GM12878 (cell line): ENCODE results near the gene SRC. TPM values are rescaled to one million over a fixed set of nuclear protein-coding genes. Genes with fewer than 3 reads are reported as not detected.

ENCODE experiments used
- ATAC-seq: fragments of 200-7000 bp; cut with Tn5 transposase; 3 replicates; pipeline ENCODE4 v1.9.1; 2020; ENCODE audit warnings: mild to moderate bottlenecking, moderate library complexity
- BruUV-seq: library from RNA; stranded (reverse); fragments of 400-500 nt; replicated peaks from 2 replicates; lab custom pipeline; 2021; lab: Mats Ljungman, UMichigan
- CTCF ChIA-PET: fragments of 300-600 bp; sonication (Branson Sonifier 250); formaldehyde crosslinking; extraction: SDS; loops from one replicate; lab custom pipeline; 2021; ENCODE audit warnings: inconsistent platforms; lab: Yijun Ruan, JAX
- POLR2A ChIA-PET: fragments of 350-600 bp; formaldehyde crosslinking; extraction: SDS; loops from one replicate; lab custom pipeline; 2021; ENCODE audit warnings: inconsistent platforms; lab: Charles Lee
- RAD21 ChIA-PET: fragments of 300-600 bp; sonication (Branson Sonifier 250); formaldehyde crosslinking; loops from one replicate; lab custom pipeline; 2023; ENCODE audit warnings: antibody characterized with exemption; ENCODE audit not compliant: unreplicated experiment; lab: Charles Lee
- SMC1A ChIA-PET: fragments of 300-600 bp; sonication (Branson Sonifier 250); formaldehyde crosslinking; loops from one replicate; lab custom pipeline; 2023; ENCODE audit not compliant: unreplicated experiment, uncharacterized antibody; lab: Charles Lee
- DNase-seq: peaks from one replicate; pipeline ENCODE4 v3.0.0-alpha.2; 2011; ENCODE audit warnings: low read depth, low spot score
- FAIRE-seq: peaks from 3 replicates; lab custom pipeline; 2011; peaks lifted over from hg19 to GRCh38; lab: Jason Lieb, UNC
- H2AFZ ChIP-seq: 2 replicates; pipeline ENCODE4 v1.6.0; 2011; ENCODE audit warnings: low read depth, low read length, control low read depth; ENCODE audit not compliant: control insufficient read depth
- H3K27ac ChIP-seq: 2 replicates; pipeline ENCODE4 v1.5.1; 2011; ENCODE audit warnings: control low read depth; ENCODE audit not compliant: control insufficient read depth, insufficient read depth
- H3K27me3 ChIP-seq, 2 experiments: replicated peaks in 1 of 2; 2 replicates each; pipeline versions ENCODE4 v1.6.0 to v1.6.1; 2011; ENCODE audit warnings: low read length in 1 of 2; ENCODE audit not compliant: control insufficient read depth in 2 of 2, insufficient read depth in 2 of 2
- H3K36me3 ChIP-seq, 2 experiments: 2 replicates each; pipeline ENCODE4 v1.5.1; 2011; ENCODE audit warnings: low read length in 1 of 2; ENCODE audit not compliant: control insufficient read depth in 2 of 2, insufficient read depth in 2 of 2
- H3K4me1 ChIP-seq: 2 replicates; pipeline ENCODE4 v1.6.1; 2011; ENCODE audit warnings: mild to moderate bottlenecking, low read length, moderate library complexity, mixed read lengths; ENCODE audit not compliant: control insufficient read depth, insufficient read depth
- H3K4me2 ChIP-seq: 2 replicates; pipeline ENCODE4 v1.6.0; 2011; ENCODE audit warnings: control low read depth; ENCODE audit not compliant: control insufficient read depth, insufficient read depth
- H3K4me3 ChIP-seq: fragments of 200-600 bp; sonication (generic); 2 replicates; pipeline ENCODE4 v1.5.1; 2016
- H3K79me2 ChIP-seq: 2 replicates; pipeline ENCODE4 v1.6.0; 2011; ENCODE audit warnings: low read length; ENCODE audit not compliant: control insufficient read depth, insufficient read depth
- H3K9ac ChIP-seq: 2 replicates; pipeline ENCODE4 v1.8.0; 2011; ENCODE audit warnings: low read length, control low read depth, mixed read lengths; ENCODE audit not compliant: control insufficient read depth, insufficient read depth
- H3K9me3 ChIP-seq: replicated peaks from 3 replicates; pipeline ENCODE4 v1.5.1; 2011; ENCODE audit warnings: mild to moderate bottlenecking, low read length; ENCODE audit not compliant: control insufficient read depth, insufficient read depth
- H4K20me1 ChIP-seq: 2 replicates; pipeline ENCODE4 v1.6.0; 2011; ENCODE audit not compliant: control insufficient read depth, insufficient read depth
- BHLHE40 ChIP-seq, 2 experiments: fragments of 450-650 bp in 1 of 2; IDR thresholded peaks; 2 replicates each; pipeline ENCODE4 v1.6.1; 2011 to 2017; ENCODE audit warnings: low read depth in 2 of 2, borderline replicate concordance in 1 of 2, improper control_type of control experiment in 1 of 2, low read length in 1 of 2, mild to moderate bottlenecking in 1 of 2
- RUNX3 ChIP-seq: IDR thresholded peaks from 2 replicates; pipeline ENCODE4 v1.6.1; 2012; ENCODE audit warnings: low read length, inconsistent platforms
- SREBF2 ChIP-seq: IDR thresholded peaks from 2 replicates; pipeline ENCODE4 v1.6.1; 2012; ENCODE audit warnings: mild to moderate bottlenecking, low read length
- WGBS: methylation state at CpG from one replicate; pipeline ENCODE4 v1.1.6; 2016; ENCODE audit warnings: low lambda C conversion rate; ENCODE audit not compliant: insufficient replicate concordance, insufficient coverage; ENCODE audit errors: missing lambda C conversion rate; 5-methylcytosine and 5-hydroxymethylcytosine counted together
- in situ Hi-C: fragments of 300-500 bp; cut with MboI; formaldehyde crosslinking; loops from 9 replicates; pipeline ENCODE4 v1.14.3; 2018; ENCODE audit warnings: mixed read lengths
- intact Hi-C: fragments of 100-400 bp; cut with micrococcal nuclease; formaldehyde crosslinking; loops from one replicate; pipeline ENCODE4 v1.14.2; 2022; ENCODE audit not compliant: unreplicated experiment
- polyA plus RNA-seq, 11 experiments: library from polyadenylated mRNA; depleted of rRNA in 4 of 11; unstranded in 6 of 11; stranded (reverse) in 5 of 11; fragments of >200 nt; fragmentation: Nextera tagmentation in 4 of 11; fragmentation: Illumina TruSeq in 1 of 11; extraction: Ambion mirVana in 4 of 11; extraction: Trizol in 1 of 11; gene quantifications; 1 replicate in 1 of 11; 2 replicates in 10 of 11; pipeline versions ENCODE4 v1.2.1 to v1.2.3, GENCODE V29; 2011 to 2016; ENCODE audit warnings: inconsistent platforms in 2 of 11, missing spikeins in 2 of 11, low read depth in 1 of 11
- total RNA-seq, 4 experiments: library from RNA; depleted of rRNA in 3 of 4; stranded (reverse); fragments of >200 nt in 3 of 4; fragmentation: Illumina TruSeq in 1 of 4; extraction: Trizol in 1 of 4; gene quantifications; 2 replicates each; pipeline versions ENCODE4 v1.2.1 to v1.2.3, GENCODE V29; 2013 to 2021
- TF ChIP-seq, protein P1 (sequence below): IDR thresholded peaks from 2 replicates; pipeline ENCODE4 v1.6.1; 2012; ENCODE audit warnings: improper control_type of control experiment, low read depth, low read length; ENCODE audit not compliant: insufficient replicate concordance
- TF ChIP-seq, protein P2 (sequence below): fragments of 450-650 bp; IDR thresholded peaks from 2 replicates; pipeline ENCODE4 v1.6.1; 2017; ENCODE audit warnings: mild to moderate bottlenecking, moderate library complexity

SRC gene
- total and polyA plus RNA-seq, 10 of the 15 experiments (the other 5 are each of a cell fraction or from before 2014, with no cell fraction given) = 0.60 to 71.3 (median 27.2) TPM

DNA sequence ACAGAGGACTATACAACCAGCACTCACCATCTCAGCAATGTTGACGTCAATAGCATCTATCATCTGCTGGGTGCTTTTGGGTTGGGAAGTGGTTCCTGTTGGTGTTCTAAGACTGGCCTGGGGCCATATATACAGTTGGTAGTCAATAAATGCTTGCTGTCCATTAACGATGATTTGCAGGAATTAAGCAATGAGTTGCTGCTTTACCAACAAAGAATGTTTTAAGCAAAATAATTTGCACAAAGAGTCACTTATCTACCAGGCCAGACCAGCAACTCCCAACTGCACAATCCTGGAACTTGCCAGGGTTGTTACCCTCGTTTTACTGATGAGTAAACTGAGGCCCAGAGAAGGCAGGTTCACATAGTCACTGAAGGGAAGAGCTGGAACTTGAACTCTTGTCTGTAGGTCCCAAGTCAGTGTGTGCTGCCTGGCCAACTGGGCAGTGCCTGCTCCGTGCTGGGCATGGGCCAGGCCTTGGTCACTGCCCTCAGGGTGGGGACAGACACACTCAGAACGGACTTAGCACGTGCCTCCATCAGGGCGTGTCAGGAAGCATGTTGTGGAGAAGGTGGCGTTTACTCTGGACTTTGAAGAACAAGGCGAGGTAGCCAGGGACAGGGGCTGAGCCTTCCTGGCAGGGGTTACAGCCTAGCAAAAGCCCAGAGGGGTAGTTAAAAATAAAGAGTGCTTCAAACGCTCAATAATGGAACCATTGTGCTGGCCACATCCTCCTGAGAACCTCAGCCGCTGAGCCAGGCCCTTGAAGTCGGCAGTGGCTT lies 2.5 kb upstream of the SRC start:
- CTCF ChIA-PET = interaction anchor here (0.8 to 3.0 kb wide), 6 partner anchors 8 to 72 kb away, joined by 3 to 13 read pairs (median 7); no protein-coding TSS in a partner anchor
- RAD21 ChIA-PET = interaction anchor here (1.0 to 6.6 kb wide), 6 partner anchors 8 to 73 kb away, joined by 4 to 38 read pairs (median 6); no protein-coding TSS in a partner anchor
- intact Hi-C loops (no loop called here), in situ Hi-C loops (no loop called here)
- no peaks in the 10 kb centered on the region for H4K20me1 ChIP-seq
- TF ChIP-seq BHLHE40 (IDR thresholded peaks at IDR 0.05; ENCODE audit: borderline replicate concordance in 1 of 2, low read depth in 2 of 2, low read length in 1 of 2) (peak in 1 of 2 experiments; percentile 61; a peak in 1 of 4 replicates), SREBF2 (no peak), RUNX3 (peak; percentile 21; the same call in 1 of the 2 replicates)
- TF ChIP-seq, protein P1, sequence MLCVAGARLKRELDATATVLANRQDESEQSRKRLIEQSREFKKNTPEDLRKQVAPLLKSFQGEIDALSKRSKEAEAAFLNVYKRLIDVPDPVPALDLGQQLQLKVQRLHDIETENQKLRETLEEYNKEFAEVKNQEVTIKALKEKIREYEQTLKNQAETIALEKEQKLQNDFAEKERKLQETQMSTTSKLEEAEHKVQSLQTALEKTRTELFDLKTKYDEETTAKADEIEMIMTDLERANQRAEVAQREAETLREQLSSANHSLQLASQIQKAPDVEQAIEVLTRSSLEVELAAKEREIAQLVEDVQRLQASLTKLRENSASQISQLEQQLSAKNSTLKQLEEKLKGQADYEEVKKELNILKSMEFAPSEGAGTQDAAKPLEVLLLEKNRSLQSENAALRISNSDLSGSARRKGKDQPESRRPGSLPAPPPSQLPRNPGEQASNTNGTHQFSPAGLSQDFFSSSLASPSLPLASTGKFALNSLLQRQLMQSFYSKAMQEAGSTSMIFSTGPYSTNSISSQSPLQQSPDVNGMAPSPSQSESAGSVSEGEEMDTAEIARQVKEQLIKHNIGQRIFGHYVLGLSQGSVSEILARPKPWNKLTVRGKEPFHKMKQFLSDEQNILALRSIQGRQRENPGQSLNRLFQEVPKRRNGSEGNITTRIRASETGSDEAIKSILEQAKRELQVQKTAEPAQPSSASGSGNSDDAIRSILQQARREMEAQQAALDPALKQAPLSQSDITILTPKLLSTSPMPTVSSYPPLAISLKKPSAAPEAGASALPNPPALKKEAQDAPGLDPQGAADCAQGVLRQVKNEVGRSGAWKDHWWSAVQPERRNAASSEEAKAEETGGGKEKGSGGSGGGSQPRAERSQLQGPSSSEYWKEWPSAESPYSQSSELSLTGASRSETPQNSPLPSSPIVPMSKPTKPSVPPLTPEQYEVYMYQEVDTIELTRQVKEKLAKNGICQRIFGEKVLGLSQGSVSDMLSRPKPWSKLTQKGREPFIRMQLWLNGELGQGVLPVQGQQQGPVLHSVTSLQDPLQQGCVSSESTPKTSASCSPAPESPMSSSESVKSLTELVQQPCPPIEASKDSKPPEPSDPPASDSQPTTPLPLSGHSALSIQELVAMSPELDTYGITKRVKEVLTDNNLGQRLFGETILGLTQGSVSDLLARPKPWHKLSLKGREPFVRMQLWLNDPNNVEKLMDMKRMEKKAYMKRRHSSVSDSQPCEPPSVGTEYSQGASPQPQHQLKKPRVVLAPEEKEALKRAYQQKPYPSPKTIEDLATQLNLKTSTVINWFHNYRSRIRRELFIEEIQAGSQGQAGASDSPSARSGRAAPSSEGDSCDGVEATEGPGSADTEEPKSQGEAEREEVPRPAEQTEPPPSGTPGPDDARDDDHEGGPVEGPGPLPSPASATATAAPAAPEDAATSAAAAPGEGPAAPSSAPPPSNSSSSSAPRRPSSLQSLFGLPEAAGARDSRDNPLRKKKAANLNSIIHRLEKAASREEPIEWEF = no peak
- TF ChIP-seq, protein P2, sequence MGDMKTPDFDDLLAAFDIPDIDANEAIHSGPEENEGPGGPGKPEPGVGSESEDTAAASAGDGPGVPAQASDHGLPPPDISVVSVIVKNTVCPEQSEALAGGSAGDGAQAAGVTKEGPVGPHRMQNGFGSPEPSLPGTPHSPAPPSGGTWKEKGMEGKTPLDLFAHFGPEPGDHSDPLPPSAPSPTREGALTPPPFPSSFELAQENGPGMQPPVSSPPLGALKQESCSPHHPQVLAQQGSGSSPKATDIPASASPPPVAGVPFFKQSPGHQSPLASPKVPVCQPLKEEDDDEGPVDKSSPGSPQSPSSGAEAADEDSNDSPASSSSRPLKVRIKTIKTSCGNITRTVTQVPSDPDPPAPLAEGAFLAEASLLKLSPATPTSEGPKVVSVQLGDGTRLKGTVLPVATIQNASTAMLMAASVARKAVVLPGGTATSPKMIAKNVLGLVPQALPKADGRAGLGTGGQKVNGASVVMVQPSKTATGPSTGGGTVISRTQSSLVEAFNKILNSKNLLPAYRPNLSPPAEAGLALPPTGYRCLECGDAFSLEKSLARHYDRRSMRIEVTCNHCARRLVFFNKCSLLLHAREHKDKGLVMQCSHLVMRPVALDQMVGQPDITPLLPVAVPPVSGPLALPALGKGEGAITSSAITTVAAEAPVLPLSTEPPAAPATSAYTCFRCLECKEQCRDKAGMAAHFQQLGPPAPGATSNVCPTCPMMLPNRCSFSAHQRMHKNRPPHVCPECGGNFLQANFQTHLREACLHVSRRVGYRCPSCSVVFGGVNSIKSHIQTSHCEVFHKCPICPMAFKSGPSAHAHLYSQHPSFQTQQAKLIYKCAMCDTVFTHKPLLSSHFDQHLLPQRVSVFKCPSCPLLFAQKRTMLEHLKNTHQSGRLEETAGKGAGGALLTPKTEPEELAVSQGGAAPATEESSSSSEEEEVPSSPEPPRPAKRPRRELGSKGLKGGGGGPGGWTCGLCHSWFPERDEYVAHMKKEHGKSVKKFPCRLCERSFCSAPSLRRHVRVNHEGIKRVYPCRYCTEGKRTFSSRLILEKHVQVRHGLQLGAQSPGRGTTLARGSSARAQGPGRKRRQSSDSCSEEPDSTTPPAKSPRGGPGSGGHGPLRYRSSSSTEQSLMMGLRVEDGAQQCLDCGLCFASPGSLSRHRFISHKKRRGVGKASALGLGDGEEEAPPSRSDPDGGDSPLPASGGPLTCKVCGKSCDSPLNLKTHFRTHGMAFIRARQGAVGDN = 0 out of 2 replicates have a peak, but pooled peaks have one; percentile 22
- SMC1A ChIA-PET = interaction anchor here (0.8 to 2.7 kb wide), 9 partner anchors 8 to 73 kb away, joined by 3 to 19 read pairs (median 5); no protein-coding TSS in a partner anchor
- H3K4me1 ChIP-seq = peaks cover 29% of the 10 kb centered on the region
- WGBS = 55% methylated on average over 12 of the region's 12 CpGs
- H3K4me3 ChIP-seq = no peak overlapping the region
- H3K4me2 ChIP-seq = 0 out of 2 replicates have a peak overlapping the region, but pooled peaks have one; percentile 6
- peaks cover 41% of the 10 kb centered on the region for H3K79me2 ChIP-seq
- H3K27me3 ChIP-seq = no peaks in the 10 kb centered on the region
- H3K36me3 ChIP-seq = no peaks in the 10 kb centered on the region
- FAIRE-seq (no peak), ATAC-seq (peak; percentile 4), DNase-seq (no peak)
- no peak overlapping the region for H3K9ac ChIP-seq
- H3K9me3 ChIP-seq = no peaks in the 10 kb centered on the region
- no peak overlapping the region; the same call in 1 of the 2 replicates for H3K27ac ChIP-seq
- no TSS peak for BruUV-seq
- no peak overlapping the region; the same call in 1 of the 2 replicates for H2AFZ ChIP-seq
- POLR2A ChIA-PET = interaction anchor here (1.1 to 2.7 kb wide), 5 partner anchors 8 to 61 kb away, joined by 3 to 9 read pairs (median 5); partner anchors contain the start of gene MANBAL
